Measurements from ENCODE around the gene RAB6A.

GRCh38 chr11:73748300-73748699 lies 12.6 kb downstream of the RAB6A start:
- TF ChIP-seq CTCF (IDR thresholded peaks at IDR 0.05 in 4 of 5, conservative IDR thresholded peaks at IDR 0.05 in 1 of 5) = no peak
- no peak for TF ChIP-seq POLR2A (IDR thresholded peaks at IDR 0.05)
